T-helper 1 cell treated with Interleukin-12 subunit alpha and Interleukin-12 subunit beta and Interleukin-4 antibody, amounts not matched to agents 30 μg/mL and 1 μg/mL, for 36 hours (primary cell): Measurements from ENCODE around the gene PTPRJ.

Experiments used
- H3K27ac Mint-ChIP-seq: one replicate; pipeline ENCODE4 v1.8.0; 2021; ENCODE audit warnings: mild to moderate bottlenecking, mixed read lengths
- H3K27me3 Mint-ChIP-seq: one replicate; pipeline ENCODE4 v1.8.0; 2021; ENCODE audit warnings: low read depth, mixed read lengths
- H3K36me3 Mint-ChIP-seq: one replicate; pipeline ENCODE4 v1.8.0; 2021; ENCODE audit warnings: low read depth, mixed read lengths
- H3K4me1 Mint-ChIP-seq: one replicate; pipeline ENCODE4 v1.8.0; 2021; ENCODE audit warnings: low read depth, mixed read lengths
- H3K4me3 Mint-ChIP-seq: one replicate; pipeline ENCODE4 v1.8.0; 2021; ENCODE audit warnings: mild to moderate bottlenecking, moderate library complexity, mixed read lengths
- H3K9me3 Mint-ChIP-seq: one replicate; pipeline ENCODE4 v1.8.0; 2021; ENCODE audit warnings: mixed read lengths

Gene PTPRJ

DNA sequence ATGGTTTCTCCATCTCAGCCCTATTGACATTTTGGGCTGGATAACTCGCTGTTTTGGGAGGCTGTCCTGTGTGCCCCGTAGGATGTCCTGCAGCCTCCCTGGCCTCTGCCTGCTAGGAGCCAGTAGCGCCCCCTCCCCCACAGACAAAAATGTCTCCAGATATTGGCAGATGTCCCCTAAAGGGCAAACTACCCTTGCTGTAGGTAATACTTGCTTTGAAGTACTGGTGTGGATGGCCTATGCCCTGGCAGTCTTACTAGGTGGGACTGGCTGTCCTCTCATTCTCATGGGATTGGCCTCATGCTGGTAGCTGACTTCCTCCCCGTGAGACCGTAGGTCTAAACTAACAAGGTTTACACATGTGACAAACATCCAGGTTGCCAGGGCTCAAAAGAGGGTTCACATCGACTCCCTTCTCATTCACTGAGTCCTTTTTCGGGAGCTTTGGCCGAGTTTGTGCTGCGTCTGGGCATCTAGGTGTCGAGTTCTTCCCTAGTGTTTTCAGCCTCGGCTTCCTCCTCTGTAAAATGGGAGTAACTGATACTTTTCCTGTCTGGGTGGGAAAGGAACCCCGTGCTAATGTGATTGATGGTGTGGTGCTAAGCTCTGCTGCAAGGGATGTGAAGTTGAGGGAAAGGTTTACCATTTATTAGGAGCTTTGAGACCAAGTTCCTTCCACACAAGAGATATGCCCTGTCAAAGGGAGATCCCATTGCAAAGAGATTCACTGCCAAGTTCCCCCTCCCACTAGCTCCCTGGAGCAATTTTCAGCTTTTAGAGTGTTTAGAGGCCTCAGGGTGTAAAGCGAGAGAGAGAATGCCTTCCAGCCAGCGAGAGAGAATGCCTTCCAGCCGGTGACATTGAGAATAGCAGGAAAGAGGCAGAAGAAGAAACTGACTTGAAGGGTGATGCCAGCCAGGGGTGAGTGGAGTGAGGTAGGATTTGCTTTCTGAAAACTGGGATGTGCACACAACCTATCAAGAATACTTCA is 17.0 kb downstream of the PTPRJ start:
- Mint-ChIP-seq H3K27ac (no peak overlapping the region), H3K4me3 (no peak overlapping the region), H3K9me3 (no peaks in the 10 kb centered on the region), H3K27me3 (no peaks in the 10 kb centered on the region), H3K4me1 (peaks cover 52% of the 10 kb centered on the region), H3K36me3 (peaks cover 18% of the 10 kb centered on the region)

DNA sequence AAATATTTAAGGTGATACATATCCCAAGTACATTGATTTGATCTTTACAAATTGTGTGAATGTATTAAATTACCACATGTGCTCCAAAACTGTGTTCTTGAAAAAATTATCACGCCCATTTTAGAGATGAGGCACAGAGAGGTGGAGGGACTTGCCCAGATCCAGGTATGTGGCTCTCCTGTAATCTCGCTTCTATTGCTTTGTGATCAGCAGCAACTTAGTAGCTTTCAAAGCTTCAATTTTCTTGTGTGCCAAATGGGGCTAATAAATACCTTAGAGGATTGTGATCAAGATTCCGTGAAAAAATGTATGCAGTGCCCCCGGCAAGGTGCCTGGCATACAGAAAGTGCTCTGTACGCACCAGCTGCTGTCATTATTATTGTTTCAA is 18.0 kb downstream of the PTPRJ start:
- H3K27ac Mint-ChIP-seq: peak overlapping the region; percentile 97
- no peak overlapping the region for H3K4me3 Mint-ChIP-seq
- no peaks in the 10 kb centered on the region for H3K9me3 Mint-ChIP-seq
- peaks cover 57% of the 10 kb centered on the region for H3K4me1 Mint-ChIP-seq
- no peaks in the 10 kb centered on the region for H3K27me3 Mint-ChIP-seq
- peaks cover 18% of the 10 kb centered on the region for H3K36me3 Mint-ChIP-seq

DNA sequence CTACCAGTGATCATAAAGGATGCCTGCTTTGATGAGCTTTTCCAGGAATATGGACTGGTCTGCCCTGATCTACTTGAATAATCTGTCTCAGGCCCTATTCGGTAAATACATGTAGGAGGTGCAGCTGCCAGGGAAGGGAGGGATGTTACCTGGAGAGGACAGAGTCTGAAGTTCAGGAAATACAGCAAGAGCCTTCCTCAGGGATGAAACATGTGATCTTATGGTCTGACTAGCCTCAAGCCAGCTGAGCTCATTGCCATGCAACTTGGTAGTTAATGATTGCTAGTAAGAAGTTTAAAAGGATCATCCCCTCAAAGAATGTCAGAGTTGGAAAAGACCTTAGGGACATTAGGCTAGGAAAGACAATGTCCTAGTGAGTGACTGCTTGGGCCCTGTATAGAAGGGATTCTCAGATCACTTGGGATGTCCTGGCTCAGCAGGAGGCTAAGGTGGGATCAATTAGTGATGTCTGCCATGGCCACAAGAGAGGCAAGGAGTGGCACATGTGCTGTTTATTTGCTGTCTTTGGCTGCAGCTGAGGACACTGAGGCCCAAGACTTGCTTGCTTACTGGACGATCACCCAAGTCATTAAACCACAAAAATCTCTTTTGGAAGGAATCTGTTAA is 18.5 kb downstream of the PTPRJ start:
- H3K4me3 Mint-ChIP-seq: no peak overlapping the region
- peaks cover 57% of the 10 kb centered on the region for H3K4me1 Mint-ChIP-seq
- H3K9me3 Mint-ChIP-seq: no peaks in the 10 kb centered on the region
- peak overlapping the region; percentile 97 for H3K27ac Mint-ChIP-seq
- no peaks in the 10 kb centered on the region for H3K27me3 Mint-ChIP-seq
- H3K36me3 Mint-ChIP-seq: peaks cover 18% of the 10 kb centered on the region

DNA sequence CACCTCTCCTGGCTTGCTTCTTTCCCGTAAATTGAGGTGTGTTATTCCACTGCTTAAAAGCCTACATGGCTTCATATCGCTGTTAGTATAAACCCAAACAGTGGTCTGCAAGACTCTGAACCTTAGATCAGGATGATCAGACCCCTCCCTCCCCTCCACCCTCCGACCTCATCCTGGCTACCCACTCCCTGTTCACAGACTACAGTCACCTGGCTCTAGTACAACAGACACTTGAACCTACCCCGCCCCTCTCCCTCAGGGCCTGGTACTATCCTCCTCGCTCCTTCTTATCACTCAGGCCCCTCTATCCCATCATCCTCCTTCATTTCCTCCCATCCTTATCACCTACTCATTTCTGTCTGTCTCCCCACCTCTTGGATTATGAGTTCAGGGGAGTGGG is 20.1 kb downstream of the PTPRJ start:
- Mint-ChIP-seq H3K27ac (peak overlapping the region; percentile 97), H3K4me3 (peak overlapping the region; percentile 43), H3K36me3 (peaks cover 25% of the 10 kb centered on the region), H3K4me1 (peaks cover 63% of the 10 kb centered on the region), H3K27me3 (no peaks in the 10 kb centered on the region), H3K9me3 (no peaks in the 10 kb centered on the region)

DNA sequence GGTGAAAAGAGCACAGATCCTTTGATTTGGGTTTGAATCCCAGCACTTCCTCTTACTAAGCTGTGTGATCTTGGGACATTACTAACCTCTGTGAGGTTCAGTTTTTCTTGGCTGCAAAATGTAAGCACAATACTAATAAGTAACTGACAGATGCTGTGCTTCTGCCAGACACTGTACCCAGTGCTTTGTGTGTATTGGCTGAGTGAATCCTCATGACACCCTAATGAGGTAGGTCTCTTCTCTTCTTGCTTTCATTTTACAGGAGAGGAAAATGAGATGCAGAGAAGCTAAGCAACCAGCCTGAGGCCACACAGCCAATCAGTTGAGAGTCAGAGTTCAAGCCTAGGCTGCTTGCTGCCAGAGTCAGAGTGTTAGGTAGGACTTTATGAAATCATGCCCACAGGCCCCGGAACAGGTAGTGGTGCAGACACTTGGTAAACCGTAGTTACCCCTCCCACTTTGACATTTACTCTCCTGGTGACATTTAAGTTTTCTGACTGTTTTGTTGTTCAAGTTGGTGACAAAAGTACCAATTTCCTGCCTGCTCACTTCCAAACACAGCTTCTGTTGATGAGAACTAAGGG is 21.2 kb downstream of the PTPRJ start:
- Mint-ChIP-seq H3K4me3 (peak overlapping the region; percentile 75), H3K36me3 (peaks cover 23% of the 10 kb centered on the region), H3K9me3 (no peaks in the 10 kb centered on the region), H3K27me3 (no peaks in the 10 kb centered on the region), H3K27ac (peak overlapping the region; percentile 97), H3K4me1 (peaks cover 71% of the 10 kb centered on the region)

DNA sequence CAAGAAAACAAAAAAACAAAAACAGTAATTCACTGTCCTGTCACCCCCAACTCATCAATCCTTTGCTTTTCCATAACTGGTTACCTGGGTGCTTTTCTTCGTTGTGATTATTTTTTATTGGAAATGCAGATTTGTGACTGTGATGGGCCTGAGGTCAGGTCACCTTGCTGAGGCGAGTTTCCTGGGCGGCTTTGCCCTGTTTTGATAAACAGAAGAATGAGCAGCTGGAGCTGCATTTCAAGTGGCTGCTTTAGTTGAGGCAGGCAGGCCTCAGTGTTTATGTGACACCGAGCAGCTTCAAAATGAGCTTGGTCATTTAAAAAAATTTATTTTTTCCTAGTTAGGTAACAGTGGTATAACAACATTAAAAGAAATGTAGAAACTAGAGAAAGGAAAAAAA is 22.2 kb downstream of the PTPRJ start:
- Mint-ChIP-seq H3K27ac (peak overlapping the region; percentile 97), H3K9me3 (no peaks in the 10 kb centered on the region), H3K36me3 (peaks cover 19% of the 10 kb centered on the region), H3K27me3 (no peaks in the 10 kb centered on the region), H3K4me3 (peak overlapping the region; percentile 57), H3K4me1 (peaks cover 70% of the 10 kb centered on the region)

DNA sequence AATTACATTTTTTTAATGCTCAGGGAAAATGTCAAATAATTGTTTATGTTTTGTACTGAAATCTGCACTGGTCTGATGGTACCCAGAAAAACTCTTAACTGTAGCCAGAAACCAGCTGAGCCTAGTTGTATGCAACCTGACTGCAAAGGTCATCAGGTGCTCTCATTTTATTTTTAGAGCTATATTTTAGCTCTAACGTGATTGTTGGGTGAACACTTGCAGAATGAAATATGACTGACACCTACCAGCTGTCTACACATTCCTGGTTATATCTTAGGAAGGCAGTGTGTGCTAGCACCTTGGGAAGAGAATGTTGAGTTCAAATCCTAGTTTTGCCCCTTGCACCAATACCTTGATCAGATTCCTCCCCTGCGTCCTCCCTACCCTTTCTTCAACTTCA is 23.6 kb downstream of the PTPRJ start:
- H3K9me3 Mint-ChIP-seq: no peaks in the 10 kb centered on the region
- H3K4me1 Mint-ChIP-seq: peaks cover 69% of the 10 kb centered on the region
- H3K36me3 Mint-ChIP-seq: peaks cover 20% of the 10 kb centered on the region
- no peaks in the 10 kb centered on the region for H3K27me3 Mint-ChIP-seq
- H3K4me3 Mint-ChIP-seq: peak overlapping the region; percentile 63
- peak overlapping the region; percentile 97 for H3K27ac Mint-ChIP-seq

DNA sequence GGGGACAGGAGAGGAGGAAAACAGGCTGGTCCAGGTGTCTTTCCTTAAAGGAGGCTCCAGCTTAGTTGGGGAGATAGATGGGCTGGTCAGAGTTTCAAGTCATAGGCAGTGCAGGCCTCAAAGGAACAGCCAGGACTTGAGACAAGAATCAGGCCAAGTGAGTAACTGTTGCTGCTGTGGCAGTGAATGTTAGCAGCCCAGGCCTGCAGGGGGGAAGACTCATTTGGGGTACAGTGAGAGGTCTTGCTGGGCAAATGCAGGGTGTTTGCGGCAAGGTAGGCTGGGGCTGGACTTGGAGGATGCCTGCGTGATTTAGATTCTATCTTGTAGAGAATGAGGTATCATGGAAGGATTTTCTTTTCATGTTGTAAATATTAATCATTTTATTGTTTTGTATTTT is 24.1 kb downstream of the PTPRJ start:
- Mint-ChIP-seq H3K4me3 (peak overlapping the region; percentile 63), H3K27me3 (no peaks in the 10 kb centered on the region), H3K4me1 (peaks cover 67% of the 10 kb centered on the region), H3K9me3 (no peaks in the 10 kb centered on the region), H3K27ac (peak overlapping the region; percentile 97), H3K36me3 (peaks cover 21% of the 10 kb centered on the region)

DNA sequence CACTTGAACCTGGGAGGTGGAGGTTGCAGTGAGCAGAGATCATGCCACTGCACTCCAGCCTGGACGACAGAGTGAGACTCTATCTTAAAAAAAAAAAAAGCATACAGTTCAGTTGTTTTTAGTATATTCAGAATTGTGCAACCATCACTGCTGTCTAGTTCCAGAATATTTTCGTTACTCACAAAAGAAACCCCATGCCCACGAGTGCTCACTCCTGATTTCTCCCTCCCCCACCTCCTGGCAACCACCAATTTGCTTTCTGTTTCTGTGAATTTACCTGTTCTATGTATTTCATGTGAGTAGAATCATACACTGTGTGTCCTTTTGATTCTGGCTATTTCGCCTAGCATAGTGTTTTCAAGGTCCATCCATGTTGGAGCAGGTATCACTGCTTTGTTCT is 24.8 kb downstream of the PTPRJ start:
- peaks cover 21% of the 10 kb centered on the region for H3K36me3 Mint-ChIP-seq
- peak overlapping the region; percentile 71 for H3K4me3 Mint-ChIP-seq
- H3K27ac Mint-ChIP-seq: peak overlapping the region; percentile 97
- H3K4me1 Mint-ChIP-seq: peaks cover 66% of the 10 kb centered on the region
- H3K9me3 Mint-ChIP-seq: no peaks in the 10 kb centered on the region
- no peaks in the 10 kb centered on the region for H3K27me3 Mint-ChIP-seq

DNA sequence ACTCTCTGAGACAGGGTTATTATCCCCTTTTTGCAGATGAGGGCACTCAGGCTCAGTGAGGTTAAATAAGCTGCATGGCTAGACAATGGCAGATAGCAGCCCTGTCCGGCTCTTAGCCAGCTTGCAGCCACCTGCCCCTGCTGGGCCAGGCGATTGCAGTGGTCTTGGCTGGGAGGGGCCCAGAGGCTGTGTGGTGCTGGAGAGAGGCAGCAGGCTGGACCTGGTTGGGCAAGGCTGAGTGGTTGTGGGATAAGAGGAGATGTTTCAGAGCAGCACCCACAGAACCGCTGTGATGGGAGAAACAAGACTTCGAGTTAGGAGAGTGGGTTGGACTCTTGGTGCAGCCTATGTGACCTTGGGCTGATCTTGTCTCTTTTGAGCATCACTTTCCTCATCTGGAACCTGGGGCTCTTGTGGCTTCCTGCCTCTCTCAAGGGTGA is 25.5 kb downstream of the PTPRJ start:
- H3K27ac Mint-ChIP-seq: peak overlapping the region; percentile 97
- H3K36me3 Mint-ChIP-seq: peaks cover 23% of the 10 kb centered on the region
- peaks cover 61% of the 10 kb centered on the region for H3K4me1 Mint-ChIP-seq
- H3K4me3 Mint-ChIP-seq: peak overlapping the region; percentile 71
- H3K9me3 Mint-ChIP-seq: no peaks in the 10 kb centered on the region
- H3K27me3 Mint-ChIP-seq: no peaks in the 10 kb centered on the region

DNA sequence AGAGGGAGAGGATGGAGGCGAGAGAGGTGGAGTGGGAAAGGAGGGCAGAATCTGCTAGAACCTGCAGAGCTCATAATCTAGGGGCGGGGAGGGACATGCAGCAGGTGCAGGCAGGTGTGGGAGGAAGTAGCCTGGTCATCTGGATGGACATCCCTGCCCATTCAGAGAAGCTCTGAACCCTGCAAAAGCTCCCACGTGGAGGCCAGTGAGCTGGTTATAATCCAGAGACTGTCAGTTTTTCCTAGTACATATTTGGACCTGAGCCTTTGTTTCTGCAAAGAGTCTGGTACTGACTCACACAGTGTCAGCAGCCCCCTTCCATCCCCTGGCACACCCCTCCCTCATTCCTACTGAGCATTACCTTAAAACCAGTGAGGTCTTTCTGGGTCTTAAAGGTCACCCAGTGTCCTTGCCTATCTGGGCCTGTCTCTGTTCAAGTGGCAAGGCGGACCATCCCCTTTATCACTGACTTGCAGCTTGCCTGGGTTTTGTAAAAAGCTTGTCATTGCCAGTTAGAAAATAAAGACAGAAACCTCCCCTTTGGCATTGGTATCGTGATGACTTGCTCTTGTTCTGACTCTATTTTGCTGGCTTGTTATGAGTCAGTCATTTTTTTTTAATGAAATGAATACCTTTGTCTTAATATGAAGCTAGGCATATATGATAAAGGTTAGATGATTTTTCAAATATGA is 26.1 kb downstream of the PTPRJ start:
- Mint-ChIP-seq H3K36me3 (peaks cover 21% of the 10 kb centered on the region), H3K27me3 (no peaks in the 10 kb centered on the region), H3K9me3 (no peaks in the 10 kb centered on the region), H3K4me3 (peak overlapping the region; percentile 71), H3K27ac (peak overlapping the region; percentile 97), H3K4me1 (peaks cover 62% of the 10 kb centered on the region)

DNA sequence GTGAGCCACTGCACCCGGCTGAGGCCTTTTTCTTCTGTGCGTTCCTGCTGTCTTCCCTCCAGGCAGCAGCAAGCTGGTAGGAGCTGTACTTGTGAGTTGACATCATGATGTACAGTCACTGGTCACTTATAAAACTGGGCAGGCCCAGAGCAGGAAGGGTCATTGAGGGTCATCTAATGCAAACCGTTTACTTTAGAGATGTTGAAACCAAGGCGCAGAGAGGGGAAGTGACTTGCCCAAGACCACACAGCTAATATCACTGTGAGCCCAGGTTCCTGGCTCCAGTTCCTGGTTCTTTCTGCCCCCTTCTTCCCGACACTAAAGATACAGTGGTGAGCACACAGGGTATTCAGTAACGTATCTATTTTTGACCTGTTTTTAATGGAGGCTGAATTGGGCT is 27.3 kb downstream of the PTPRJ start:
- Mint-ChIP-seq H3K9me3 (no peaks in the 10 kb centered on the region), H3K27ac (peak overlapping the region; percentile 97), H3K4me1 (peaks cover 65% of the 10 kb centered on the region), H3K27me3 (no peaks in the 10 kb centered on the region), H3K4me3 (no peak overlapping the region), H3K36me3 (peaks cover 21% of the 10 kb centered on the region)

DNA sequence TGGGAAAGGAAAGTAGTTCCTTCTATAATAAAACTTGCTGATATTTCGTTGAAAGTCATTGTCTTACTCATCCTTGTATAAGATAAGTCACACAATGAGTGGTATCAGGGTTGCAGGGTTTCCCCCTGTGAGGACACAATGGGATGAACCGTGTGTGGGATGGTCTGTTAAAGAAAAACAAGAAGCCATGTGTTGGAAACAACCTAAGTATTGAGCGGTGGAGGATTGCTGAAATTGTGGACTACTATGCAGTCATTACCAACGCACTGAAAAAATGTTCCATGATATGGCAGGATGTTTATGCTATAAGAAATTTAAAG is 28.6 kb downstream of the PTPRJ start:
- H3K4me3 Mint-ChIP-seq: peak overlapping the region; percentile 38
- no peaks in the 10 kb centered on the region for H3K9me3 Mint-ChIP-seq
- peaks cover 24% of the 10 kb centered on the region for H3K36me3 Mint-ChIP-seq
- H3K27ac Mint-ChIP-seq: peak overlapping the region; percentile 83
- no peaks in the 10 kb centered on the region for H3K27me3 Mint-ChIP-seq
- H3K4me1 Mint-ChIP-seq: peaks cover 74% of the 10 kb centered on the region

DNA sequence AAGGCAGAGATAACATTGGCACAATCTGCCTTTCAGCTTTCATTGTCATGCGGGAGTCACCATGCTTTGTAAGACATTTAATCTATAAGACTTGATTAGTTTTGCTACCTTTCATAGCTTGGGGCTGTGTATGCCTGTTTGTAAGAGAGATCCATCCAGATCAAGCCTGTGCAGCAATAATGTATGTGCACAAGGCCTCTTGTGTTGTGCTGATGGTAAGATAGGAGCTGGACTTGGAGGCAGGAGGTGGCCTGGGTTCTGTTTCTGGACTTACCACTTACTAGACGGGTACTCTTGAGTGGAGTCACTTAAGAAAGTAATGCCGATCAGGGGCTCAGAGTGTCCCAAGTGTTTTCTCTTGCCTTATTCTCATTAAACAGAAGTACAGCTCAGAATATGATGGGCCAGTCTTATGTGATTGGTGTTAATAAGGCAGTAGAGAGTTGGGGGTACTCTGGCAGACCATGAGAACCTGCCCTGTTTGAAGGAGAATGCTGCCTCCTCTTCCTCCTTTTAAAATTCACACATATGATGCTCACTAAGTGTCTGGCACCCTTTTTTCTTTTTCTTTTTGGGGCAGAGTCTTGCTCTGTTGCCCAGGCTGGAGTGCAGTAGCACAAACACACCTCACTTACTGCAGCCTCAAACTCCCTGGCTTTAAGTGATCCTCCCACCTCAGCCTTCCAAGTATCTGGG is 30.9 kb downstream of the PTPRJ start:
- Mint-ChIP-seq H3K36me3 (peaks cover 28% of the 10 kb centered on the region), H3K9me3 (no peaks in the 10 kb centered on the region), H3K27me3 (no peaks in the 10 kb centered on the region), H3K27ac (peak overlapping the region; percentile 93), H3K4me1 (peaks cover 74% of the 10 kb centered on the region), H3K4me3 (peak overlapping the region; percentile 34)
